Mammary epithelial cell (primary cell): Measurements from ENCODE around the gene SEMA5B.

Source experiments
- CTCF ChIP-seq, 2 donors: IDR thresholded peaks in 1 of 2; conservative IDR thresholded peaks in 1 of 2; 2 replicates each; pipeline ENCODE4 v1.5.1; 2011 to 2012; ENCODE audit warnings: inconsistent platforms in 2 of 2, low read length in 2 of 2, mild to moderate bottlenecking in 2 of 2, control low read depth in 1 of 2, low read depth in 1 of 2; ENCODE audit not compliant: insufficient read depth in 1 of 2; ENCODE audit errors: extremely low read depth in 1 of 2
- EZH2 ChIP-seq: IDR thresholded peaks from 2 replicates; pipeline ENCODE4 v1.6.1; 2012; ENCODE audit warnings: low read length, inconsistent platforms, borderline replicate concordance

GRCh38 chr3:123034120-123034519 is 6.6 kb upstream of the SEMA5B start:
- TF ChIP-seq CTCF (conservative IDR thresholded peaks at IDR 0.05 in 1 of 2, IDR thresholded peaks at IDR 0.05 in 1 of 2; ENCODE audit: extremely low read depth in 1 of 2, insufficient read depth in 1 of 2, low read depth in 1 of 2, low read length in 2 of 2), result no peak
- no peak for TF ChIP-seq EZH2
